Loucy (cell line): ENCODE data around the gene MYO3B.

Experiments
- H2AFZ ChIP-seq: fragments of 200-600 bp; sonication (generic); 2 replicates; pipeline ENCODE4 v1.6.0; 2016; ENCODE audit warnings: antibody characterized with exemption, mild to moderate bottlenecking, low read length, moderate library complexity
- H3F3A ChIP-seq: fragments of 200-600 bp; 2 replicates; pipeline ENCODE4 v1.6.0; 2016; ENCODE audit warnings: antibody characterized with exemption, low read depth, mild to moderate bottlenecking
- H3K27me3 ChIP-seq: fragments of 200-600 bp; sonication (generic); 2 replicates; pipeline ENCODE4 v1.6.1; 2014; ENCODE audit warnings: low read length, mild to moderate bottlenecking; ENCODE audit not compliant: insufficient read depth, poor library complexity, severe bottlenecking
- H3K36me3 ChIP-seq: fragments of 200-600 bp; sonication (generic); 2 replicates; pipeline ENCODE4 v1.6.1; 2016; ENCODE audit warnings: low read length; ENCODE audit not compliant: insufficient read depth
- H3K4me1 ChIP-seq: fragments of 200-600 bp; sonication (generic); 2 replicates; pipeline ENCODE4 v1.5.1; 2014; ENCODE audit warnings: low read length, mild to moderate bottlenecking; ENCODE audit not compliant: insufficient read depth, poor library complexity, severe bottlenecking
- H3K4me2 ChIP-seq: fragments of 200-600 bp; sonication (generic); 2 replicates; pipeline ENCODE4 v1.6.0; 2014; ENCODE audit warnings: antibody characterized with exemption, low read length, low read depth, mild to moderate bottlenecking; ENCODE audit not compliant: poor library complexity, severe bottlenecking
- H3K4me3 ChIP-seq: fragments of 200-600 bp; sonication (generic); 2 replicates; pipeline ENCODE4 v1.5.1; 2014; ENCODE audit warnings: low read length, mild to moderate bottlenecking, mixed read lengths; ENCODE audit not compliant: poor library complexity, severe bottlenecking
- H3K79me2 ChIP-seq: fragments of 200-600 bp; sonication (generic); 2 replicates; pipeline ENCODE4 v1.6.1; 2014; ENCODE audit warnings: low read length; ENCODE audit not compliant: insufficient read depth
- H3K9ac ChIP-seq: fragments of 200-600 bp; sonication (generic); 2 replicates; pipeline ENCODE4 v1.6.0; 2014; ENCODE audit warnings: mild to moderate bottlenecking, low read depth, low read length, moderate library complexity; ENCODE audit not compliant: poor library complexity, severe bottlenecking
- H3K9me2 ChIP-seq: fragments of 200-600 bp; sonication (generic); replicated peaks from 2 replicates; pipeline ENCODE4 v1.6.1; 2016; ENCODE audit warnings: low read depth, low read length, mixed read lengths
- H3K9me3 ChIP-seq: fragments of 200-600 bp; sonication (generic); 2 replicates; pipeline ENCODE4 v1.6.1; 2014; ENCODE audit warnings: mild to moderate bottlenecking, antibody characterized with exemption, low read length, low read depth; ENCODE audit not compliant: insufficient read depth
- H4K20me1 ChIP-seq: fragments of 200-600 bp; sonication (generic); 2 replicates; pipeline ENCODE4 v1.6.0; 2014; ENCODE audit warnings: antibody characterized with exemption, low read length, mild to moderate bottlenecking; ENCODE audit not compliant: insufficient read depth, poor library complexity, severe bottlenecking
- CTCF ChIP-seq: fragments of 200-600 bp; sonication (generic); conservative IDR thresholded peaks from 2 replicates; pipeline ENCODE4 v1.5.1; 2014; ENCODE audit warnings: mild to moderate bottlenecking, antibody characterized with exemption, low read length
- EZH2phosphoT487 ChIP-seq: fragments of 200-600 bp; IDR thresholded peaks from 2 replicates; pipeline ENCODE4 v1.6.1; 2018; ENCODE audit warnings: antibody characterized with exemption, mild to moderate bottlenecking, moderate library complexity, borderline replicate concordance

Gene MYO3B

GRCh38 chr2:170292415-170292814 lies 114.5 kb downstream of the MYO3B start:
- H3K9me3 ChIP-seq: peaks cover 9% of the 10 kb centered on the region
- H2AFZ ChIP-seq: no peak overlapping the region
- H3K4me2 ChIP-seq: no peak overlapping the region
- TF ChIP-seq EZH2phosphoT487 (no peak), CTCF (peak; percentile 17)
- no peak overlapping the region for H3K4me3 ChIP-seq
- H3F3A ChIP-seq: no peaks in the 10 kb centered on the region
- H3K79me2 ChIP-seq: no peaks in the 10 kb centered on the region
- no peaks in the 10 kb centered on the region for H3K9me2 ChIP-seq
- no peaks in the 10 kb centered on the region for H3K27me3 ChIP-seq
- no peaks in the 10 kb centered on the region for H3K4me1 ChIP-seq
- no peaks in the 10 kb centered on the region for H3K36me3 ChIP-seq
- no peaks in the 10 kb centered on the region for H4K20me1 ChIP-seq
- H3K9ac ChIP-seq: no peak overlapping the region

GRCh38 chr2:170297496-170297895 lies 119.5 kb downstream of the MYO3B start:
- Histone ChIP-seq H3F3A (no peaks in the 10 kb centered on the region), H3K9me2 (no peaks in the 10 kb centered on the region), H3K79me2 (no peaks in the 10 kb centered on the region)

GRCh38 chr2:170298115-170298514 lies 120.2 kb downstream of the MYO3B start:
- Histone ChIP-seq H3K9ac (no peak overlapping the region), H3K27me3 (no peaks in the 10 kb centered on the region), H3K9me2 (no peaks in the 10 kb centered on the region), H3K4me3 (no peak overlapping the region), H3K9me3 (no peaks in the 10 kb centered on the region), H4K20me1 (no peaks in the 10 kb centered on the region), H3F3A (no peaks in the 10 kb centered on the region), H3K4me1 (peaks cover 4% of the 10 kb centered on the region), H3K36me3 (no peaks in the 10 kb centered on the region), H3K79me2 (no peaks in the 10 kb centered on the region), H3K4me2 (no peak overlapping the region), H2AFZ (no peak overlapping the region)
- no peak for TF ChIP-seq CTCF
- no peak for TF ChIP-seq EZH2phosphoT487

More at GRCh38 chr2:170297496-170297895, 119.5 kb downstream of the MYO3B start:
- no peak overlapping the region for H3K4me3 ChIP-seq
- H2AFZ ChIP-seq: no peak overlapping the region
- peaks cover 4% of the 10 kb centered on the region for H3K4me1 ChIP-seq
- no peaks in the 10 kb centered on the region for H3K27me3 ChIP-seq
- H4K20me1 ChIP-seq: no peaks in the 10 kb centered on the region
- H3K9ac ChIP-seq: no peak overlapping the region
- H3K9me3 ChIP-seq: no peaks in the 10 kb centered on the region
- H3K4me2 ChIP-seq: no peak overlapping the region
- no peaks in the 10 kb centered on the region for H3K36me3 ChIP-seq
- TF ChIP-seq CTCF: no peak
- no peak for TF ChIP-seq EZH2phosphoT487
